ENCODE results near the gene TLN1.

Gene TLN1

DNA sequence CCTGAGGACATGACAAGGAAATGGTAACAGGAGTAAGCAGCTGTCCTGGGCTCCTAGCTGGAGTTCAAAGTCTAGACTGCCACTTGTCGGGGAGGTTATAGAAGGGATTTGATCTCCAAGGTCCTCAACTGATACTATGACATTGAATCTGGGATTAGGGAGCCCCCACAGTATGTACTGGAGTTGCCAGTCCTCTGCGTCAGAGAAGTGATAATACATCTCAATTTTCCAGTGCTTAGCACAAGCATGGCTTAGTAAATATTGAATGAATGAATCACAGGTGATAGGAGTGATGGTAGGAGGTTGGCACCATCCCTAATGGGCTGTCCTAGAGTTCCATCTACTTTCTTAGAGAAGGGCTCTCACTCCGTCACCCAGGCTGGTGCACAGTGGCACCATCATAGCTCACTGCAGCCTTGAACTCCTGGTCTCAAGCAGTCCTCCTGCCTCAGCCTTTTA lies 36.0 kb downstream of the TLN1 start:
- no peak overlapping the region for H2AFZ ChIP-seq (ENCODE audit: low read length)
- no peaks in the 10 kb centered on the region for H3K9me3 ChIP-seq (ENCODE audit: low read length)
- no peak overlapping the region for H3K4me2 ChIP-seq (ENCODE audit: low read length)
- no peak overlapping the region for H3K9ac ChIP-seq (ENCODE audit: low read length)
- H3F3A ChIP-seq (ENCODE audit: insufficient read depth, low read length): 0 out of 2 replicates have a peak, but pooled peaks cover 3% of the 10 kb centered on the region
- H3K36me3 ChIP-seq (ENCODE audit: insufficient read depth, low read length): peaks cover 54% of the 10 kb centered on the region
- peaks cover 4% of the 10 kb centered on the region for H3K4me1 ChIP-seq (ENCODE audit: insufficient read depth, low read length, severe bottlenecking)
- no peak overlapping the region for H3K4me3 ChIP-seq (ENCODE audit: low read depth, low read length, poor library complexity, severe bottlenecking)
- no peak overlapping the region for H3K27ac ChIP-seq (ENCODE audit: low read depth, low read length, poor library complexity, severe bottlenecking)
- no peak for TF ChIP-seq EZH2 (IDR thresholded peaks at IDR 0.05; ENCODE audit: borderline replicate concordance, low read length)
- TF ChIP-seq, protein P1, sequence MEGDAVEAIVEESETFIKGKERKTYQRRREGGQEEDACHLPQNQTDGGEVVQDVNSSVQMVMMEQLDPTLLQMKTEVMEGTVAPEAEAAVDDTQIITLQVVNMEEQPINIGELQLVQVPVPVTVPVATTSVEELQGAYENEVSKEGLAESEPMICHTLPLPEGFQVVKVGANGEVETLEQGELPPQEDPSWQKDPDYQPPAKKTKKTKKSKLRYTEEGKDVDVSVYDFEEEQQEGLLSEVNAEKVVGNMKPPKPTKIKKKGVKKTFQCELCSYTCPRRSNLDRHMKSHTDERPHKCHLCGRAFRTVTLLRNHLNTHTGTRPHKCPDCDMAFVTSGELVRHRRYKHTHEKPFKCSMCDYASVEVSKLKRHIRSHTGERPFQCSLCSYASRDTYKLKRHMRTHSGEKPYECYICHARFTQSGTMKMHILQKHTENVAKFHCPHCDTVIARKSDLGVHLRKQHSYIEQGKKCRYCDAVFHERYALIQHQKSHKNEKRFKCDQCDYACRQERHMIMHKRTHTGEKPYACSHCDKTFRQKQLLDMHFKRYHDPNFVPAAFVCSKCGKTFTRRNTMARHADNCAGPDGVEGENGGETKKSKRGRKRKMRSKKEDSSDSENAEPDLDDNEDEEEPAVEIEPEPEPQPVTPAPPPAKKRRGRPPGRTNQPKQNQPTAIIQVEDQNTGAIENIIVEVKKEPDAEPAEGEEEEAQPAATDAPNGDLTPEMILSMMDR (IDR thresholded peaks at IDR 0.05; ENCODE audit: low read length): no peak
- no peaks in the 10 kb centered on the region for H4K20me1 ChIP-seq (ENCODE audit: insufficient read depth, low read length)
- no peaks in the 10 kb centered on the region for H3K27me3 ChIP-seq (ENCODE audit: insufficient read depth, low read length)
- H3K79me2 ChIP-seq (ENCODE audit: insufficient read depth, low read length): no peaks in the 10 kb centered on the region
- no peaks in the 10 kb centered on the region for H3K9me2 ChIP-seq (ENCODE audit: low read depth, low read length)

DNA sequence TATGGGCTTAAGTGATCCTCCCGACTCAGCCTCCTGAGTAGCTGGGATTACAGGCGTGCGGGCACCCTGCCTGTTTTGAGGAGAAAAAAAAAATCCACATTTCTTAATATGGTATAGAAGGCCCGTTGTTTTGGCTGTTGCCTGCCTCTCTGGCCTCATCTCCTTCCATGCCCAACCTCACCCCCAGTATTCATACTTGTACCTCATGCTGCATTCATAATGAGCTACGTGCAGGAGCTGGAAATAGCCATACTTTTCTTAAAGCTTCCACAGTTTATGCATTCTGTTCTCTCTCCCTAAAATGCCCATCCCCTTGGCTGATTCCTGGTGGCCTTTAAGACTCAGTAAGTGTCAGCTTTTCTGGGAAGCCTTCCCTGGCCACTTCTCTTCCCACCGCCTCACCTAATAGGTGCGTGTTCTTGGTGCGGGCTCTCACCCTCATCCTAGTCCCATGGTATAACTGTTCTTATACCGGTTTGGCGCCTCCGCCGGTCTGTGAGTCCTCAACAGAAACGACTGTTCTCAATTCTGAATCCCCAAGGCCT lies 40.2 kb downstream of the TLN1 start:
- Histone ChIP-seq H3K4me2 (ENCODE audit: low read length) (no peak overlapping the region), H3F3A (ENCODE audit: insufficient read depth, low read length) (0 out of 2 replicates have a peak, but pooled peaks cover 3% of the 10 kb centered on the region), H3K9ac (ENCODE audit: low read length) (no peak overlapping the region)

DNA sequence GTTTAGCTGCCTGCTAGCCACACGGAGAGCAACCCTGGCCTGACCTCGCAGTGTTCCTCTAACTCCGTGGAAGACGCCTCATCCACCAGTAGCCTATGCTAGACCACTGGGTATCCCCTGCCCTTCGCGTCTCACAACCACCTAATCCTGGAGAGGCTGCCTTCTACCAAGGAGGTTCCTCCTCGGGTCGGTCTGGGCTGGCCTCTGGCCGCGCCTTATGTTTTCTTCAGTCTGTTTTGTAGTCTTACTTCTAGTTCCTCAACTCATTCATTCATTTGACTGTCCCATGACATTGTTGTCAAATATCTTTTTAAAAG lies 40.7 kb downstream of the TLN1 start:
- no peak for TF ChIP-seq EZH2 (IDR thresholded peaks at IDR 0.05; ENCODE audit: borderline replicate concordance, low read length)
- TF ChIP-seq, protein P1 (IDR thresholded peaks at IDR 0.05; ENCODE audit: low read length): no peak
- Histone ChIP-seq H3K9ac (ENCODE audit: low read length) (no peak overlapping the region; the same call in 1 of the 2 replicates), H3K27ac (ENCODE audit: low read depth, low read length, poor library complexity, severe bottlenecking) (no peak overlapping the region)

More for the DNA sequence above, 40.2 kb downstream of the TLN1 start:
- no peaks in the 10 kb centered on the region for H4K20me1 ChIP-seq (ENCODE audit: insufficient read depth, low read length)
- peaks cover 12% of the 10 kb centered on the region; the same call in 1 of the 2 replicates for H3K36me3 ChIP-seq (ENCODE audit: insufficient read depth, low read length)
- no peak overlapping the region for H2AFZ ChIP-seq (ENCODE audit: low read length)
- H3K27me3 ChIP-seq (ENCODE audit: insufficient read depth, low read length): no peaks in the 10 kb centered on the region
- peaks cover 32% of the 10 kb centered on the region for H3K4me1 ChIP-seq (ENCODE audit: insufficient read depth, low read length, severe bottlenecking)
- no peaks in the 10 kb centered on the region for H3K79me2 ChIP-seq (ENCODE audit: insufficient read depth, low read length)
- no peaks in the 10 kb centered on the region for H3K9me3 ChIP-seq (ENCODE audit: low read length)
- H3K27ac ChIP-seq (ENCODE audit: low read depth, low read length, poor library complexity, severe bottlenecking): no peak overlapping the region
- TF ChIP-seq, protein P1 (IDR thresholded peaks at IDR 0.05; ENCODE audit: low read length): no peak
- no peak for TF ChIP-seq EZH2 (IDR thresholded peaks at IDR 0.05; ENCODE audit: borderline replicate concordance, low read length)
- H3K4me3 ChIP-seq (ENCODE audit: low read depth, low read length, poor library complexity, severe bottlenecking): no peak overlapping the region
- no peaks in the 10 kb centered on the region for H3K9me2 ChIP-seq (ENCODE audit: low read depth, low read length)

More for the DNA sequence above, 40.7 kb downstream of the TLN1 start:
- no peaks in the 10 kb centered on the region for H3K27me3 ChIP-seq (ENCODE audit: insufficient read depth, low read length)
- H3K4me3 ChIP-seq (ENCODE audit: low read depth, low read length, poor library complexity, severe bottlenecking): peak overlapping the region; percentile 66
- H3K4me2 ChIP-seq (ENCODE audit: low read length): peak overlapping the region; percentile 81
- 0 out of 2 replicates have a peak, but pooled peaks cover 3% of the 10 kb centered on the region for H3F3A ChIP-seq (ENCODE audit: insufficient read depth, low read length)
- H3K36me3 ChIP-seq (ENCODE audit: insufficient read depth, low read length): peaks cover 8% of the 10 kb centered on the region; the same call in 1 of the 2 replicates
- no peaks in the 10 kb centered on the region for H4K20me1 ChIP-seq (ENCODE audit: insufficient read depth, low read length)
- no peaks in the 10 kb centered on the region for H3K9me2 ChIP-seq (ENCODE audit: low read depth, low read length)
- no peak overlapping the region for H2AFZ ChIP-seq (ENCODE audit: low read length)
- H3K79me2 ChIP-seq (ENCODE audit: insufficient read depth, low read length): no peaks in the 10 kb centered on the region
- H3K9me3 ChIP-seq (ENCODE audit: low read length): no peaks in the 10 kb centered on the region
- H3K4me1 ChIP-seq (ENCODE audit: insufficient read depth, low read length, severe bottlenecking): peaks cover 37% of the 10 kb centered on the region

All from OCI-LY1 (cell line).